ENCODE data around the gene ALPI.

ALPI gene

DNA sequence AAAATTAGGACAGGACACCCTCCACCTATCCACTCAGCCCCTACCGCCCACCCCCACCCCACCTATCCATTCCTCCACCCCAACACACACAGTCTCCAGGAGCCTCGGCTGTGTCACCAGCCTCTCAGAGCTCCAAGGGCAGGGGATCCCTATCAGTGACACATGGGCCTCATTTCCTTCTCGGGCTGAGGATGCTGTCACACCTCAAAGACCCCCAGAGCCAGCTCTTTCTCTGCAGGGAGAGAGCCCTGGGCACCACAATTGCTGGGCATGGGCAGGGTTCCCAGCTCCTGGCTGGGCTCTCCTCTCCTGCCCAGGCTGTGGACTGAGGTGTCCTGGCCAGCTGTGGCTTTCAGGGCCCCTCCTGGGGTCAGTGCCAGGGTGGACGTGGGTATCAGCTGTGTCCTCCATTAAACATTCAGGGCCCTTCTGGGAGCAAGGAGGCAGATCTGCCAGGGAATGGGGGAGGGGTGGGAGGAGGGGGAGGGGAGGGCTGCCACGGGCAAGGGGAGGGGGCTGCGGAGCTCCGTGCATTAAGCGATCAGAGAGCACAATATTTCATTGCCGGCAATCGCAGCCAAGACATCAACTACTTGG lies 45.9 kb downstream of the ALPI start:
- no peak for DNase-seq (ENCODE audit: low spot score)

DNA sequence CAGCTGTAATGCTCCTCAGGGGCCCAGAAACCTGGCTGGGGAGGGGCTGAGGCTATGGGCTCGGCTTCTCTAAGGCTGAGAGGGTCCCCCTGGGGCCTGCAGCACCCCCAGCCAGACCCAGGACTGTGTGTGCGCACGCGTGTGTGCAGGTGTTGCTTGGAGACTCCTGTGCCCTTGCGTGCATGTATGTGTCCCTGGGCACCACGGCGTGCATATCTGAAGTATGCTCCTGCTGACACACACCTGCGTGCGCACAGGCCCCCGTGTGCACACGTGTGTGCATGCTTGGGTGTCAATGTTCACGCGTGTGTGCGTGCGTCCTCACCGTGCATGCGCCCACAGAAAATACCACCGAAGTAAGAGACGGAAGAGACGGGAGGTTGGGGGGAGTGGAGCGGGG lies 46.6 kb downstream of the ALPI start:
- DNase-seq (ENCODE audit: low spot score): no peak

DNA sequence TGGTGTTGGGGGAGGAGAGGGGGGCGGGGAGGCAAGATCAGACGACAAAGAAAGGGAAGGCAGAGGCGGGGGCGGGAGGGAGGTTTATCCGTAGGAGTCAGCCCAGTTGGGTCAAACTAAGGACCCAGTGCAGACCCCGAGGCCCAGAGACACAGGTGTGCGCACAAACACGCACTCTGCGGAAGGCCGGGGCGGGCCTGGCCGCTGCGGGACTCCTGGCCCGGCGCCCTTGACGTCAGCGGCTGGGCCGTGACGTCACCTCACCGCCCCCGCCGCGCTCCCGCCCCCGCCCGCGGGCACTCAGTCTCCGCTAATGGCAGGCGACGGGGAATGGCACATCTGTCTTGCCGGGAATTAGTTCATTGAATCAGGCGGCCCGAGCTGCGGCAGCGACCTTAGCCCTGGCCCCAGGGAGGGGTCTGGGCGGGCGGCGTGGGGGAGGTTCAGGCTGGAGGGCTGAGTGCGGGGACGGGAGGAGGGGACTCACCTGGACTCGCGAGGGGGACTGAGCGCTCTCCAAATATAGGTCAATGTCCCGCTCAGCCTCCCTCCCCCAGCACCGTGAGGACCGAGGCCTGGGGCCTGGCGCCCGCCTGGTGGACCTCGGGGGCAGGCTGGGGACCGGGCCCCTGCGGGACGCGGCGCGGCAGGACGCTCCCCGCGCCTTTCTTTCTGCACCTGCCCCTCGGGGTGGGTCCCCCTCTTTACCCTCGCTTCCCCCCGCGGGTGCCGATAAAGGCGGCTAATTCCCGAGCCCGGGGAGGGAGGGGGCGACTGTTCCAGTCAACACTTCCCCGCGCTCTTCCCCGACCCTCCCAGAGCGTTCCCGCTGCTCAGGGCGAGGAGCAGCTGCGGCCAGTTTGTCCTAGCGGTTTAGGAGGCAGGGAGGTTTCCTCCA lies 47.2 kb downstream of the ALPI start:
- DNase-seq (ENCODE audit: low spot score): no peak

DNA sequence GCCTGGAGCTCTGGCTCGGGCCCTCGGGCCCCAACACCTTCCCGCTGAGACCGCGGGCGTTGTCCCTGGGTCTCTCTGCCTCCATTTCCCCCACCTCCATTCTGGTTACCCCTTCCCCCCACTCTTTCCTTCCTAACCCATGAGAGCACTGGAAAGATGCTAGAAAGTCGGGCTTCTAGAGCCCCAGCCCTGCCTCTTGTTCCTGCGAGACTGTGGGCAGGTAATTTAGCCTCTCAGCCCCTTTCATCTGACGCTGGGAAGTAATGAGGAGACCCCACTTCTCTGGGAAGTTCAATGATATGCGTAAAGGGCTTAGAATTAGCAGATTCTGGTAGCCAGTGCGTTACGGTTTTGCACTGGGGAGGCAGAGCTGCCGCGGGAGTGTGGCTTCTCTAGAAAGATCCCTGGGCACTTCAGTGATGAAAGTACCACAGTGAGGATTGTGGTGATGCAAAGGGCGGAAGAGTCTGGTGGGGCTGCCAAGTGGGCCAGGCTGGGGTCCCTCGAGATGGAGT lies 47.9 kb downstream of the ALPI start:
- DNase-seq (ENCODE audit: low spot score): no peak

DNA sequence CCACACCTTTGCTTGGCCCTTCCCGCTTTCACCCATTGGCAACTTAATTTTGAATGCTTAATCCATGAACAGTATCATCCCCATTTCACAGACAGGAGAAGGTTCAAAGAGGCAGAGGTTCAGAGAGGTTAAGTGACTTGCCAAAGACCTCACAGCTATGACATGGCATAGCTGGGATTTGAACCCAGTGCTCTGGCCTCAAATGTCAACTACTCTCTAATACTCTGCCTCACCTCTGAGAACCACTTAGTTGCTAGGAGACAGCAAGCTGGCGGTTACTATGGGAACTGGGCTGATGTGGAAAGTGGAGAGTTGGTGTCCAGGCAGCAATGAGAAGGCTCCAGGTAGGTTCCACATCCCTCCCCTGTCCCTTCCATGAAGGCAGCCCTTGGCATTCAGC lies 48.5 kb downstream of the ALPI start:
- DNase-seq (ENCODE audit: low spot score): no peak

DNA sequence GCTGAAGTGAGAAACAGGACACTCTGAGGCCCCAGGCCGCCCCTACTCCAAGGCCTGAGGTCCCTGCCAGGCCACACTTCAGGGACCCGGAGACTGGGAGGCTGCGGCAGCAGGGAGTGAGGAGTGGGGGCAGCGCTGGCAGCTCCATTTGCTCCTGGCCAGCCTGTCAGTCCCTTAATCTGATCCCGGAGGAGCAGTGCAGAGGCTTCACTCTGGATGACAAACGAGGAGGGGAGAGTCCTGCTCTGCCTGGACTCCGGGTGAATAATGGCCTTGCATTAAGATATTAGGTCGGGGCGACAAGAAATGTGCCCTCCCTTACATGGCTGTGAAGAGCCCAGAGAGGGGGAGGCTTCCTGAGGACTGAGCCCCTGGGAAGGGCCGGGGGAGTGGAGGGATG lies 49.9 kb downstream of the ALPI start:
- DNase-seq (ENCODE audit: low spot score): no peak

DNA sequence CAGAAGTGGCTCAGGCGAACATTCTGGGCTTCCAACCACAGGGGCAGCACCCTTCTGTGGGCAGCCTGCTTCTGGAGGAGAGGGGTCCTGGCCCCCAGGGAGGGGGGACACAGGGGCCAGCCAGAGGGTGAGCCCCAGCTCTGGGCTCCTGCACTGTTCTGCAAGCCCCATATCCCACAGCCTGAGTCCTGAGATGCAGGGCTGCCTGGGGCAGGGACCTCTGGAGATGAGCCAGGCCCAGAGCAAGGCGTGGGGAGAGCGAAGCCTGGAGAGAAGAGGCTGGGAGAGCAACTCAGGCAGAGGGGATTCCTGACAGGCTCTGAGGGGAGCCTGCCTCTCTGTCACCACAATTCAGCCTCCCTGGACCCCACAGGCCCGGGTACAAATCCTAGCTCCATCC lies 50.8 kb downstream of the ALPI start:
- no peak for DNase-seq (ENCODE audit: low spot score)

DNA sequence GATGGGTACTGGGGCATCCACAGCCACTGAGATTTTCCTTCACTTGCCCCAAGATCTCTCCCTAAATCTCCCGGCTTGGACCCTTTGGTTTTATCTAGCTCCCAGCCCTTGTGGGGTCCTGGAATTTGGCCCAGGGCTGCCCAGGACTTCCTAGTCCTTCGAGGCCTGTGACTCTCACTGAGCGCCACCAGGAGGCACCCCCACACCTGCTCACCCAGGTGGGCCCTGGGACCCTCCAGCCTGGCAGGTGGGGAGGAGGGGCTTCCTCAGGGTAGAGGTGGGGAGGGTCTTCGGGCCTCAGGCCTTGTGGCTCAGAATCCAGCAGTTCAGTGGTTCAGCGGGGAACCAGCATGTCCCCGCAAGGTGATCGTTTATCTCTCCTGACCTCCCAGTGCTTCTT lies 52.3 kb downstream of the ALPI start:
- DNase-seq (ENCODE audit: low spot score): no peak

Data from CD4-positive, alpha-beta T cell treated with Interleukin-6 at 100 ng/mL for 8 hours (primary cell).